HEK293 (cell line): Measurements from ENCODE around the gene NCLN.
A peak's percentile ranks its signal among the peaks of the same experiment; 100 is the strongest.

ENCODE experiments used
- CTCF ChIA-PET: fragments of 350-600 bp; formaldehyde crosslinking; extraction: SDS; loops from one replicate; lab custom pipeline; 2021; ENCODE audit warnings: antibody characterized with exemption; lab: Yijun Ruan, JAX
- POLR2A ChIA-PET: fragments of 300-600 bp; formaldehyde crosslinking; extraction: SDS; loops from one replicate; lab custom pipeline; 2020; ENCODE audit warnings: antibody characterized with exemption, inconsistent platforms; lab: Yijun Ruan, JAX
- H3K27ac ChIP-seq: fragments of 200-500 bp; sonication (Bioruptor generic); 2 replicates; pipeline ENCODE4 v1.5.1; 2014; ENCODE audit warnings: low read depth, low read length, control low read depth, inconsistent platforms; ENCODE audit errors: extremely low read depth
- H3K36me3 ChIP-seq, 2 experiments: fragments of 200-500 bp in 1 of 2; sonication (Bioruptor generic) in 1 of 2; 1 replicate in 1 of 2; 2 replicates in 1 of 2; pipeline ENCODE4 v1.5.1; 2014 to 2017; ENCODE audit warnings: inconsistent platforms in 2 of 2, low read length in 2 of 2; ENCODE audit not compliant: control insufficient read depth in 2 of 2, insufficient read depth in 1 of 2
- H3K4me1 ChIP-seq: fragments of 200-500 bp; sonication (Bioruptor generic); 2 replicates; pipeline ENCODE4 v1.5.1; 2014; ENCODE audit warnings: mild to moderate bottlenecking, low read length, inconsistent platforms; ENCODE audit not compliant: control insufficient read depth, insufficient read depth
- H3K4me3 ChIP-seq: 2 replicates; pipeline ENCODE4 v1.5.1; 2011; ENCODE audit warnings: low read depth, mild to moderate bottlenecking, control low read depth, low read length, moderate library complexity
- H3K9me3 ChIP-seq: fragments of 200-500 bp; sonication (Bioruptor generic); 2 replicates; pipeline ENCODE4 v1.5.1; 2014; ENCODE audit warnings: low read depth, low read length, inconsistent platforms; ENCODE audit not compliant: control insufficient read depth, insufficient read depth
- KLF8 ChIP-seq: fragments of 450-650 bp; formaldehyde crosslinking; IDR thresholded peaks from 2 replicates; pipeline ENCODE4 v1.5.1; 2016; ENCODE audit warnings: missing biosample characterization, missing genetic modification characterization
- OVOL3 ChIP-seq: fragments of 450-650 bp; formaldehyde crosslinking; IDR thresholded peaks from 2 replicates; pipeline ENCODE4 v1.5.1; 2016; ENCODE audit warnings: missing biosample characterization, missing genetic modification characterization
- ZBTB10 ChIP-seq: fragments of 450-650 bp; formaldehyde crosslinking; IDR thresholded peaks from 2 replicates; pipeline ENCODE4 v1.5.1; 2016; ENCODE audit warnings: missing biosample characterization, missing genetic modification characterization
- ZBTB17 ChIP-seq: fragments of 450-650 bp; formaldehyde crosslinking; IDR thresholded peaks from 2 replicates; pipeline ENCODE4 v1.5.1; 2016; ENCODE audit warnings: missing biosample characterization, missing genetic modification characterization
- ZBTB21 ChIP-seq: fragments of 450-650 bp; formaldehyde crosslinking; IDR thresholded peaks from 2 replicates; pipeline ENCODE4 v1.5.1; 2017; ENCODE audit warnings: missing biosample characterization, missing genetic modification characterization
- ZNF10 ChIP-seq: fragments of 450-650 bp; formaldehyde crosslinking; IDR thresholded peaks from 2 replicates; pipeline ENCODE4 v1.5.1; 2017; ENCODE audit warnings: missing biosample characterization, missing genetic modification characterization
- ZNF146 ChIP-seq: fragments of 450-650 bp; formaldehyde crosslinking; IDR thresholded peaks from 2 replicates; pipeline ENCODE4 v1.5.1; 2016; ENCODE audit warnings: missing biosample characterization, missing genetic modification characterization
- ZNF169 ChIP-seq: fragments of 450-650 bp; formaldehyde crosslinking; IDR thresholded peaks from 2 replicates; pipeline ENCODE4 v1.5.1; 2016; ENCODE audit warnings: missing biosample characterization, missing genetic modification characterization
- ZNF202 ChIP-seq: fragments of 450-650 bp; formaldehyde crosslinking; IDR thresholded peaks from 2 replicates; pipeline ENCODE4 v1.5.1; 2016; ENCODE audit warnings: missing biosample characterization, missing genetic modification characterization, borderline replicate concordance
- ZNF211 ChIP-seq: fragments of 450-650 bp; formaldehyde crosslinking; IDR thresholded peaks from 2 replicates; pipeline ENCODE4 v1.5.1; 2016; ENCODE audit warnings: low read depth, missing biosample characterization, missing genetic modification characterization
- ZNF37A ChIP-seq: fragments of 450-650 bp; IDR thresholded peaks from 2 replicates; pipeline ENCODE4 v1.5.1; 2018; ENCODE audit warnings: missing biosample characterization, missing genetic modification characterization
- ZNF571 ChIP-seq: fragments of 450-650 bp; formaldehyde crosslinking; IDR thresholded peaks from 2 replicates; pipeline ENCODE4 v1.5.0; 2017; ENCODE audit warnings: missing biosample characterization, missing genetic modification characterization
- ZNF626 ChIP-seq: fragments of 450-650 bp; sonication (Bioruptor Pico); formaldehyde crosslinking; IDR thresholded peaks from 2 replicates; pipeline ENCODE4 v1.5.1; 2018; ENCODE audit warnings: missing biosample characterization, missing genetic modification characterization, inconsistent platforms
- ZNF747 ChIP-seq: fragments of 450-650 bp; formaldehyde crosslinking; IDR thresholded peaks from 2 replicates; pipeline ENCODE4 v1.5.1; 2016; ENCODE audit warnings: missing biosample characterization, missing genetic modification characterization
- ZNF776 ChIP-seq: fragments of 450-650 bp; formaldehyde crosslinking; IDR thresholded peaks from 2 replicates; pipeline ENCODE4 v1.5.0; 2017; ENCODE audit warnings: missing biosample characterization, missing genetic modification characterization, borderline replicate concordance
- ZNF785 ChIP-seq: fragments of 450-650 bp; formaldehyde crosslinking; IDR thresholded peaks from 2 replicates; pipeline ENCODE4 v1.5.1; 2016; ENCODE audit warnings: missing biosample characterization, missing genetic modification characterization
- ZNF791 ChIP-seq: fragments of 450-650 bp; formaldehyde crosslinking; IDR thresholded peaks from 2 replicates; pipeline ENCODE4 v1.5.1; 2016; ENCODE audit warnings: missing biosample characterization, missing genetic modification characterization
- ZNF792 ChIP-seq: fragments of 450-650 bp; formaldehyde crosslinking; IDR thresholded peaks from 2 replicates; pipeline ENCODE4 v1.5.1; 2016; ENCODE audit warnings: missing biosample characterization, missing genetic modification characterization
- TF ChIP-seq, protein P1 (sequence below): fragments of 450-650 bp; formaldehyde crosslinking; IDR thresholded peaks from 2 replicates; pipeline ENCODE4 v1.5.1; 2017; ENCODE audit warnings: missing biosample characterization, mild to moderate bottlenecking, missing genetic modification characterization, moderate library complexity
- TF ChIP-seq, protein P2 (sequence below): fragments of 450-650 bp; formaldehyde crosslinking; IDR thresholded peaks from 2 replicates; pipeline ENCODE4 v1.5.1; 2016; ENCODE audit warnings: missing biosample characterization, missing genetic modification characterization

Gene NCLN

GRCh38 chr19:3178377-3178972, 7.3 kb upstream of the NCLN start, which contains the start of gene S1PR4:
Gene S1PR4, plus strand, starts transcription at chr19:3178769. Its CDS starts 24 bp downstream, at chr19:3178793.
- Histone ChIP-seq H3K36me3 (no peaks in the 10 kb centered on the region), H3K27ac (no peak within 1 kb of the TSS), H3K4me3 (no peak within 1 kb of the TSS), H3K9me3 (no peaks in the 10 kb centered on the region), H3K4me1 (no peaks in the 10 kb centered on the region)
- ChIA-PET POLR2A (no interaction called here), CTCF (no interaction called here)
- TF ChIP-seq ZBTB10 (tag by site-specific recombination) (peak; percentile 33; the same call in 1 of the 2 replicates), ZNF747 (no peak), ZNF792 (tag by site-specific recombination) (0 out of 2 replicates have a peak, but pooled peaks have one; percentile 44)

- CTCF ChIA-PET, result no interaction called here
- POLR2A ChIA-PET, result no interaction called here
Measured at GRCh38 chr19:3178973-3179738, 6.6 kb upstream of the NCLN start.

GRCh38 chr19:3179739-3180293, 5.9 kb upstream of the NCLN start:
- no peaks in the 10 kb centered on the region for H3K4me1 ChIP-seq
- TF ChIP-seq, protein P1, sequence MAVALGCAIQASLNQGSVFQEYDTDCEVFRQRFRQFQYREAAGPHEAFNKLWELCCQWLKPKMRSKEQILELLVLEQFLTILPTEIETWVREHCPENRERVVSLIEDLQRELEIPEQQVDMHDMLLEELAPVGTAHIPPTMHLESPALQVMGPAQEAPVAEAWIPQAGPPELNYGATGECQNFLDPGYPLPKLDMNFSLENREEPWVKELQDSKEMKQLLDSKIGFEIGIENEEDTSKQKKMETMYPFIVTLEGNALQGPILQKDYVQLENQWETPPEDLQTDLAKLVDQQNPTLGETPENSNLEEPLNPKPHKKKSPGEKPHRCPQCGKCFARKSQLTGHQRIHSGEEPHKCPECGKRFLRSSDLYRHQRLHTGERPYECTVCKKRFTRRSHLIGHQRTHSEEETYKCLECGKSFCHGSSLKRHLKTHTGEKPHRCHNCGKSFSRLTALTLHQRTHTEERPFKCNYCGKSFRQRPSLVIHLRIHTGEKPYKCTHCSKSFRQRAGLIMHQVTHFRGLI, result no peak
- no peak for TF ChIP-seq ZNF10 (tag by site-specific recombination)
- TF ChIP-seq ZNF202 (tag by site-specific recombination), result no peak
- no peak for TF ChIP-seq KLF8
- no peak for TF ChIP-seq ZNF211 (tag by site-specific recombination)
- no peak for TF ChIP-seq ZNF571
- no peak for TF ChIP-seq ZBTB21
- TF ChIP-seq OVOL3, result no peak
- no peak for TF ChIP-seq ZNF785
- TF ChIP-seq, protein P2, sequence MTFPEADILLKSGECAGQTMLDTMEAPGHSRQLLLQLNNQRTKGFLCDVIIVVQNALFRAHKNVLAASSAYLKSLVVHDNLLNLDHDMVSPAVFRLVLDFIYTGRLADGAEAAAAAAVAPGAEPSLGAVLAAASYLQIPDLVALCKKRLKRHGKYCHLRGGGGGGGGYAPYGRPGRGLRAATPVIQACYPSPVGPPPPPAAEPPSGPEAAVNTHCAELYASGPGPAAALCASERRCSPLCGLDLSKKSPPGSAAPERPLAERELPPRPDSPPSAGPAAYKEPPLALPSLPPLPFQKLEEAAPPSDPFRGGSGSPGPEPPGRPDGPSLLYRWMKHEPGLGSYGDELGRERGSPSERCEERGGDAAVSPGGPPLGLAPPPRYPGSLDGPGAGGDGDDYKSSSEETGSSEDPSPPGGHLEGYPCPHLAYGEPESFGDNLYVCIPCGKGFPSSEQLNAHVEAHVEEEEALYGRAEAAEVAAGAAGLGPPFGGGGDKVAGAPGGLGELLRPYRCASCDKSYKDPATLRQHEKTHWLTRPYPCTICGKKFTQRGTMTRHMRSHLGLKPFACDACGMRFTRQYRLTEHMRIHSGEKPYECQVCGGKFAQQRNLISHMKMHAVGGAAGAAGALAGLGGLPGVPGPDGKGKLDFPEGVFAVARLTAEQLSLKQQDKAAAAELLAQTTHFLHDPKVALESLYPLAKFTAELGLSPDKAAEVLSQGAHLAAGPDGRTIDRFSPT (tag by site-specific recombination), result no peak
- TF ChIP-seq, all 188 proteins: peak for 0
- Histone ChIP-seq H3K27ac (no peak overlapping the region), H3K36me3 (no peaks in the 10 kb centered on the region), H3K4me3 (no peak overlapping the region), H3K9me3 (no peaks in the 10 kb centered on the region)
- CTCF ChIA-PET, result no interaction called here
- POLR2A ChIA-PET, result no interaction called here

More at GRCh38 chr19:3178973-3179738, 6.6 kb upstream of the NCLN start:
- TF ChIP-seq ZNF146 (tag by site-specific recombination) (no peak), ZNF776 (no peak), ZNF626 (tag by site-specific recombination) (no peak), ZNF37A (tag by site-specific recombination) (no peak), ZNF169 (tag by site-specific recombination) (no peak), ZBTB17 (tag by site-specific recombination) (no peak), ZNF791 (tag by site-specific recombination) (no peak)
- Histone ChIP-seq H3K27ac (no peak overlapping the region), H3K36me3 (no peaks in the 10 kb centered on the region), H3K4me3 (no peak overlapping the region), H3K9me3 (no peaks in the 10 kb centered on the region), H3K4me1 (no peaks in the 10 kb centered on the region)
